ENCODE results near the gene ATP6V0E2. TPM values are rescaled to one million over a fixed set of nuclear protein-coding genes. Genes with fewer than 3 reads are reported as not detected.
A peak's percentile ranks its signal among the peaks of the same experiment; 100 is the strongest.

ATP6V0E2 gene
- total RNA-seq, 2 donors from 2014 or later: 15.3 to 16.1 TPM

- Mint-ChIP-seq H3K4me1 (peaks cover 17% of the 10 kb centered on the region), H3K4me3 (no peak overlapping the region), H3K27ac (no peak overlapping the region), H3K36me3 (ENCODE audit: low read depth) (no peaks in the 10 kb centered on the region), H3K27me3 (ENCODE audit: insufficient read depth) (peaks cover 5% of the 10 kb centered on the region), H3K9me3 (no peaks in the 10 kb centered on the region)
- Histone ChIP-seq H3K27me3 (ENCODE audit: control insufficient read depth, insufficient read depth, low read length, poor library complexity, severe bottlenecking) (no peaks in the 10 kb centered on the region), H3K4me1 (ENCODE audit: control insufficient read depth, insufficient read depth, low read length) (peaks cover 8% of the 10 kb centered on the region), H3K9me3 (ENCODE audit: control insufficient read depth, low read length) (no peaks in the 10 kb centered on the region), H3K36me3 (ENCODE audit: control insufficient read depth, insufficient read depth, low read length) (no peaks in the 10 kb centered on the region), H3K4me3 (ENCODE audit: low read length) (no peak overlapping the region), H3K27ac (ENCODE audit: low read depth, low read length) (no peak overlapping the region), H3K9ac (ENCODE audit: extremely low read depth, low read length, poor library complexity, severe bottlenecking) (no peak overlapping the region)
- DNase-seq: peak; percentile 33
- no peak for TF ChIP-seq CTCF (conservative IDR thresholded peaks at IDR 0.05)
- 93 to 95% methylated on average over 7 to 11 of the region's 11 CpGs for WGBS, 2 experiments (ENCODE audit: insufficient coverage in 1 of 2, insufficient read length in 1 of 2)
Measured at GRCh38 chr7:149866779-149867447, 6.9 kb upstream of the ATP6V0E2 start.

GRCh38 chr7:149867762-149868622 lies 5.8 kb upstream of the ATP6V0E2 start:
- Histone ChIP-seq H3K27ac (ENCODE audit: low read depth, low read length) (no peak overlapping the region), H3K4me3 (ENCODE audit: low read length) (no peak overlapping the region), H3K36me3 (ENCODE audit: control insufficient read depth, insufficient read depth, low read length) (no peaks in the 10 kb centered on the region), H3K27me3 (ENCODE audit: control insufficient read depth, insufficient read depth, low read length, poor library complexity, severe bottlenecking) (no peaks in the 10 kb centered on the region), H3K9ac (ENCODE audit: extremely low read depth, low read length, poor library complexity, severe bottlenecking) (no peak overlapping the region), H3K9me3 (ENCODE audit: control insufficient read depth, low read length) (no peaks in the 10 kb centered on the region), H3K4me1 (ENCODE audit: control insufficient read depth, insufficient read depth, low read length) (peaks cover 8% of the 10 kb centered on the region)
- H3K4me3 Mint-ChIP-seq: no peak overlapping the region
- no peak overlapping the region for H3K27ac Mint-ChIP-seq
- H3K27me3 Mint-ChIP-seq (ENCODE audit: insufficient read depth): peaks cover 7% of the 10 kb centered on the region
- peaks cover 17% of the 10 kb centered on the region for H3K4me1 Mint-ChIP-seq
- 90 to 93% methylated on average over 25 of the region's 25 CpGs for WGBS, 2 experiments (ENCODE audit: insufficient coverage in 1 of 2, insufficient read length in 1 of 2)
- no peak for TF ChIP-seq CTCF (conservative IDR thresholded peaks at IDR 0.05)
- H3K9me3 Mint-ChIP-seq: no peaks in the 10 kb centered on the region
- peak; percentile 54 for DNase-seq
- H3K36me3 Mint-ChIP-seq (ENCODE audit: low read depth): no peaks in the 10 kb centered on the region

- H3K27ac ChIP-seq (ENCODE audit: low read depth, low read length): no peak overlapping the region
- Mint-ChIP-seq H3K36me3 (ENCODE audit: low read depth) (no peaks in the 10 kb centered on the region), H3K9me3 (no peaks in the 10 kb centered on the region), H3K27me3 (ENCODE audit: insufficient read depth) (peaks cover 7% of the 10 kb centered on the region), H3K4me3 (no peak overlapping the region), H3K4me1 (peaks cover 17% of the 10 kb centered on the region), H3K27ac (no peak overlapping the region)
- DNase-seq: peak; percentile 36
- no peak for TF ChIP-seq CTCF (conservative IDR thresholded peaks at IDR 0.05)
- 79 to 83% methylated on average over 5 to 7 of the region's 7 CpGs for WGBS, 2 experiments (ENCODE audit: insufficient coverage in 1 of 2, insufficient read length in 1 of 2)
- no peaks in the 10 kb centered on the region for H3K9me3 ChIP-seq (ENCODE audit: control insufficient read depth, low read length)
- H3K4me1 ChIP-seq (ENCODE audit: control insufficient read depth, insufficient read depth, low read length): peaks cover 8% of the 10 kb centered on the region
- no peak overlapping the region for H3K9ac ChIP-seq (ENCODE audit: extremely low read depth, low read length, poor library complexity, severe bottlenecking)
- no peaks in the 10 kb centered on the region for H3K36me3 ChIP-seq (ENCODE audit: control insufficient read depth, insufficient read depth, low read length)
- H3K4me3 ChIP-seq (ENCODE audit: low read length): no peak overlapping the region
- no peaks in the 10 kb centered on the region for H3K27me3 ChIP-seq (ENCODE audit: control insufficient read depth, insufficient read depth, low read length, poor library complexity, severe bottlenecking)
Measured at GRCh38 chr7:149868623-149869290, 5.0 kb upstream of the ATP6V0E2 start.

Measured in endodermal cell (in vitro differentiated cells).